Lung (tissue), 12 donors: ENCODE measurements around the gene MPC1L. TPM values are rescaled to one million over a fixed set of nuclear protein-coding genes. Genes with fewer than 3 reads are reported as not detected.
A peak's percentile ranks its signal among the peaks of the same experiment; 100 is the strongest.

Experiments
- ATAC-seq: fragments of 200-7000 bp; cut with Tn5 transposase; one replicate; pipeline ENCODE4 v1.9.1; 2020; ENCODE audit warnings: moderate number of reproducible peaks; ENCODE audit not compliant: insufficient read depth, low FRiP score
- DNase-seq, 3 donors: peaks; one replicate each; pipeline ENCODE4 v3.0.0-alpha.2; 2013 to 2017
- H3K27ac ChIP-seq, 2 donors: one replicate each; pipeline ENCODE4 v1.5.1; 2013; ENCODE audit warnings: mild to moderate bottlenecking in 2 of 2, moderate library complexity in 2 of 2, control low read depth in 1 of 2, inconsistent platforms in 1 of 2, low read depth in 1 of 2, low read length in 1 of 2
- H3K27me3 ChIP-seq, 3 donors: one replicate each; pipeline ENCODE4 v1.5.1; 2013; ENCODE audit warnings: low read length in 2 of 3; ENCODE audit not compliant: control insufficient read depth in 3 of 3, insufficient read depth in 3 of 3
- H3K36me3 ChIP-seq, 4 donors: one replicate each; pipeline ENCODE4 v1.5.1; 2013; ENCODE audit warnings: low read length in 4 of 4, mild to moderate bottlenecking in 1 of 4, moderate library complexity in 1 of 4; ENCODE audit not compliant: control insufficient read depth in 4 of 4, insufficient read depth in 4 of 4
- H3K4me1 ChIP-seq, 5 donors: one replicate each; pipeline ENCODE4 v1.5.1; 2013; ENCODE audit warnings: low read length in 5 of 5, mild to moderate bottlenecking in 2 of 5, moderate library complexity in 1 of 5; ENCODE audit not compliant: control insufficient read depth in 5 of 5, insufficient read depth in 5 of 5
- H3K4me3 ChIP-seq: one replicate; pipeline ENCODE4 v1.5.1; 2013; ENCODE audit warnings: mild to moderate bottlenecking, control low read depth, moderate library complexity
- H3K9ac ChIP-seq, 2 donors: one replicate each; pipeline ENCODE4 v1.5.1; 2013; ENCODE audit warnings: low read length in 2 of 2, control low read depth in 1 of 2; ENCODE audit not compliant: insufficient read depth in 1 of 2
- H3K9me3 ChIP-seq, 4 donors: one replicate each; pipeline ENCODE4 v1.5.1; 2013; ENCODE audit warnings: low read length in 3 of 4, mild to moderate bottlenecking in 1 of 4, moderate library complexity in 1 of 4; ENCODE audit not compliant: control insufficient read depth in 4 of 4, insufficient read depth in 3 of 4
- CTCF ChIP-seq: IDR thresholded peaks from 2 replicates; pipeline ENCODE4 v1.5.1; 2012; ENCODE audit warnings: mild to moderate bottlenecking; ENCODE audit errors: control extremely low read depth, extremely low read depth
- WGBS, 2 donors: extraction: QIAGEN DNeasy Blood & Tissue Kit; methylation state at CpG; one replicate each; pipeline ENCODE4 v1.1.7; 2013; 5-methylcytosine and 5-hydroxymethylcytosine counted together
- polyA plus RNA-seq, 2 donors: library from polyadenylated mRNA; stranded (reverse); fragments of 200-250 nt; gene quantifications; one replicate each; pipeline ENCODE4 v1.2.1, GENCODE V29; 2013
- total RNA-seq, 2 donors: library from RNA; depleted of rRNA in 1 of 2; stranded (reverse); fragments of >200 nt in 1 of 2; gene quantifications; one replicate each; pipeline ENCODE4 v1.2.1, GENCODE V29; 2014 to 2021
- donor health status: control.
- donor health status: control.
- donor health status: Bipolar disorder and iron deficiency.
- donor health status: healthy.
- donor health status: DM: yes; HTN: yes; CAD: no.

MPC1L gene
- total and polyA plus RNA-seq, 4 donors, result not detected

- Histone ChIP-seq H3K4me1 (peaks cover 0 to 5% (median 0%) of the 10 kb centered on the region in 5 donors), H3K36me3 (peaks cover 3 to 19% (median 15%) of the 10 kb centered on the region in 4 donors), H3K4me3 (no peak overlapping the region), H3K9me3 (peaks cover 0 to 3% (median 0%) of the 10 kb centered on the region in 4 donors), H3K9ac (no peak overlapping the region), H3K27me3 (peaks cover 6 to 33% (median 10%) of the 10 kb centered on the region in 3 donors), H3K27ac (no peak overlapping the region)
- no peak for ATAC-seq
- no peak for TF ChIP-seq CTCF
- WGBS, 2 donors, result 90 to 94% methylated on average over 3 of the region's 3 CpGs
- DNase-seq, result no peak
These were observed 14.5 kb downstream of the MPC1L start for GRCh38 chrX:40637687-40638086.

- 10 to 46% methylated on average over 5 of the region's 5 CpGs for WGBS, 2 donors
- ATAC-seq, result no peak
- peaks cover 0 to 14% (median 4%) of the 10 kb centered on the region in 5 donors for H3K4me1 ChIP-seq
These were observed 20.9 kb downstream of the MPC1L start for GRCh38 chrX:40644176-40644575.

GRCh38 chrX:40644821-40645358 is 21.7 kb downstream of the MPC1L start:
- peaks cover 0 to 14% (median 4%) of the 10 kb centered on the region in 5 donors for H3K4me1 ChIP-seq
- WGBS, 2 donors, result 0 to 16% methylated on average over 4 of the region's 4 CpGs
- H3K36me3 ChIP-seq, result peaks cover 0 to under 1% (median 0%) of the 10 kb centered on the region in 4 donors
- DNase-seq (peak; percentile 65 to 87 (median 83)), ATAC-seq (peak; percentile 19)
- peak overlapping the region in 1 of 2 donors; percentile 26 for H3K9ac ChIP-seq
- peaks cover 0 to 23% (median 10%) of the 10 kb centered on the region in 3 donors for H3K27me3 ChIP-seq
- H3K27ac ChIP-seq, result peak overlapping the region; percentile 83 to 89
- H3K4me3 ChIP-seq, result peak overlapping the region; percentile 7
- H3K9me3 ChIP-seq, result no peaks in the 10 kb centered on the region
- TF ChIP-seq CTCF, result no peak

More at GRCh38 chrX:40644176-40644575, 20.9 kb downstream of the MPC1L start:
- Histone ChIP-seq H3K27ac (no peak overlapping the region), H3K36me3 (peaks cover 0 to 5% (median 2%) of the 10 kb centered on the region in 4 donors), H3K4me3 (no peak overlapping the region), H3K27me3 (peaks cover 0 to 21% (median 7%) of the 10 kb centered on the region in 3 donors), H3K9ac (peak overlapping the region in 1 of 2 donors; percentile 26), H3K9me3 (no peaks in the 10 kb centered on the region)
- TF ChIP-seq CTCF, result no peak
- DNase-seq, result peak in 2 of 3 donors; percentile 19 to 35
